Liver (tissue), 3 donors: ENCODE measurements around the gene CDKL1.

Experiments used
- CTCF ChIP-seq: fragments of 150-350 bp; IDR thresholded peaks from 2 replicates; pipeline ENCODE4 v1.5.1; 2017; ENCODE audit warnings: improper control_type of control experiment, low read depth, low read length; ENCODE audit not compliant: missing input control
- YY1 ChIP-seq: IDR thresholded peaks from 2 replicates; pipeline ENCODE4 v1.6.1; 2016; ENCODE audit warnings: antibody characterized with exemption, mild to moderate bottlenecking
- TF ChIP-seq, protein P1 (sequence below): IDR thresholded peaks from 2 replicates; pipeline ENCODE4 v1.6.1; 2016; ENCODE audit warnings: antibody characterized with exemption
- donor health status: healthy.
- donor health status: healthy.

- TF ChIP-seq YY1 = no peak
- no peak for TF ChIP-seq CTCF
- TF ChIP-seq, protein P1, sequence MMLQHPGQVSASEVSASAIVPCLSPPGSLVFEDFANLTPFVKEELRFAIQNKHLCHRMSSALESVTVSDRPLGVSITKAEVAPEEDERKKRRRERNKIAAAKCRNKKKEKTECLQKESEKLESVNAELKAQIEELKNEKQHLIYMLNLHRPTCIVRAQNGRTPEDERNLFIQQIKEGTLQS = no peak
Observed at GRCh38 chr14:50345846-50346422, 50.7 kb downstream of the CDKL1 start.
